ENCODE data around the gene MYO3A. TPM values are rescaled to one million over a fixed set of nuclear protein-coding genes. Genes with fewer than 3 reads are reported as not detected.

MYO3A gene
- total and polyA plus RNA-seq, 2 donors (not counting 1 experiment from before 2014, with no cell fraction given): not detected

DNA sequence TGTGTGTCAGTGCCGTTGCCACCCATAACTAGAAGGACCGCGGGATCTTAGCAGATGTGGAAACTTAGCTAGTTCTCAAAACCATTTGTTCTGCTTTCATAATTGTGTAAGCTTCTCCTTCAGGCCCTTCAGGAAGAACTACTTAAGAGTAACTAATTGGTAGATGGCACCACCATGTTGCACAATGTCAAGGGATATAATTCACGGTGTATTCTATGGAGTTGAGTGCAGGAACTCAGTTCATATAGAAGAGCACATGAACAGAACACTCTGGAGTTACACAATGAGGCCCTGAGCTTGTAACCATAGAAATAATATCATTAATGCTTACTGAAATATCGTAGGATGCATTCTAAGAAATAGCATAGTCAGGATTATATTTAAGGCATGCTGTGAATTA lies 156.0 kb downstream of the MYO3A start:
- Histone ChIP-seq H3K27me3 (ENCODE audit: control insufficient read depth, insufficient read depth, low read length) (no peaks in the 10 kb centered on the region), H3K9ac (ENCODE audit: insufficient read depth, low read length) (no peak overlapping the region), H3K4me2 (ENCODE audit: extremely low read depth, insufficient read depth, low read length) (no peak overlapping the region), H3K27ac (ENCODE audit: insufficient read depth, low read length) (no peak overlapping the region), H3K4me1 (ENCODE audit: control insufficient read depth, extremely low read depth, insufficient read depth, low read length) (no peaks in the 10 kb centered on the region), H2AFZ (ENCODE audit: low read length) (no peak overlapping the region), H3K79me2 (ENCODE audit: control insufficient read depth, insufficient read depth, low read length) (no peaks in the 10 kb centered on the region), H4K20me1 (ENCODE audit: control insufficient read depth, extremely low read depth, insufficient read depth, low read length) (no peaks in the 10 kb centered on the region), H3K4me3 (replicated peaks in 1 of 4; ENCODE audit: control extremely low read depth in 1 of 4, insufficient read depth in 1 of 4, low read depth in 3 of 4, low read length in 4 of 4) (no peak overlapping the region), H3K9me3 (ENCODE audit: control insufficient read depth, insufficient read depth, low read depth, low read length) (no peaks in the 10 kb centered on the region), H3K36me3 (ENCODE audit: control insufficient read depth, insufficient read depth, low read length) (no peaks in the 10 kb centered on the region)
- DNase-seq (ENCODE audit: low read depth in 2 of 2): no peak
- TF ChIP-seq, protein P1, sequence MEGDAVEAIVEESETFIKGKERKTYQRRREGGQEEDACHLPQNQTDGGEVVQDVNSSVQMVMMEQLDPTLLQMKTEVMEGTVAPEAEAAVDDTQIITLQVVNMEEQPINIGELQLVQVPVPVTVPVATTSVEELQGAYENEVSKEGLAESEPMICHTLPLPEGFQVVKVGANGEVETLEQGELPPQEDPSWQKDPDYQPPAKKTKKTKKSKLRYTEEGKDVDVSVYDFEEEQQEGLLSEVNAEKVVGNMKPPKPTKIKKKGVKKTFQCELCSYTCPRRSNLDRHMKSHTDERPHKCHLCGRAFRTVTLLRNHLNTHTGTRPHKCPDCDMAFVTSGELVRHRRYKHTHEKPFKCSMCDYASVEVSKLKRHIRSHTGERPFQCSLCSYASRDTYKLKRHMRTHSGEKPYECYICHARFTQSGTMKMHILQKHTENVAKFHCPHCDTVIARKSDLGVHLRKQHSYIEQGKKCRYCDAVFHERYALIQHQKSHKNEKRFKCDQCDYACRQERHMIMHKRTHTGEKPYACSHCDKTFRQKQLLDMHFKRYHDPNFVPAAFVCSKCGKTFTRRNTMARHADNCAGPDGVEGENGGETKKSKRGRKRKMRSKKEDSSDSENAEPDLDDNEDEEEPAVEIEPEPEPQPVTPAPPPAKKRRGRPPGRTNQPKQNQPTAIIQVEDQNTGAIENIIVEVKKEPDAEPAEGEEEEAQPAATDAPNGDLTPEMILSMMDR (conservative IDR thresholded peaks at IDR 0.05 in 1 of 2, IDR thresholded peaks at IDR 0.05 in 1 of 2; ENCODE audit: low read depth in 1 of 2, low read length in 2 of 2): no peak
- no peak for TF ChIP-seq EZH2 (IDR thresholded peaks at IDR 0.05; ENCODE audit: low read length, missing control alignments)

DNA sequence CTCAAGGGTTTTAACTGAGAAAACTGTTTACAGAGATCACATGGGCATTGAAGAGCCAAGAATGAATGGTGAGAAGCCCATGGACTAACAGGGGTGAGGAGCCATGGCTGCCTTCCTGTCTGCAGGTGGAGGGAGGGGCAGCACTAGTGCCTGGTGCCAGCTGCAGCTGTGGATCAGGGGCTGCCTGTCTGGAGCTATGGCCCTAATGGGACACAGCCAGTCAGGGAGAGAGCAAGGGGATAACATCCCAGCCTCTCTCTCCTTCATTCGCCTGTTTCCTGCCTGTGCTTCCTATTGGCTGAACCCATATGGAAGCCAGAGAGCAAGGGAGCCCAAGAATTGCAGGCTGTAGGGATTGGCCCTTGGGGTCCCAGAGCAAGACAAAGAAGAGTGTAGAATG lies 156.7 kb downstream of the MYO3A start:
- no peak overlapping the region for H2AFZ ChIP-seq (ENCODE audit: low read length)
- no peak overlapping the region for H3K27ac ChIP-seq (ENCODE audit: insufficient read depth, low read length)
- TF ChIP-seq EZH2 (IDR thresholded peaks at IDR 0.05; ENCODE audit: low read length, missing control alignments): no peak
- TF ChIP-seq, protein P1 (conservative IDR thresholded peaks at IDR 0.05 in 1 of 2, IDR thresholded peaks at IDR 0.05 in 1 of 2; ENCODE audit: low read depth in 1 of 2, low read length in 2 of 2): no peak
- H3K27me3 ChIP-seq (ENCODE audit: control insufficient read depth, insufficient read depth, low read length): no peaks in the 10 kb centered on the region
- no peaks in the 10 kb centered on the region for H3K36me3 ChIP-seq (ENCODE audit: control insufficient read depth, insufficient read depth, low read length)
- no peak overlapping the region for H3K9ac ChIP-seq (ENCODE audit: insufficient read depth, low read length)
- DNase-seq (ENCODE audit: low read depth in 2 of 2): no peak
- H3K4me3 ChIP-seq (replicated peaks in 1 of 4; ENCODE audit: control extremely low read depth in 1 of 4, insufficient read depth in 1 of 4, low read depth in 3 of 4, low read length in 4 of 4): no peak overlapping the region
- H3K9me3 ChIP-seq (ENCODE audit: control insufficient read depth, insufficient read depth, low read depth, low read length): no peaks in the 10 kb centered on the region
- no peak overlapping the region for H3K4me2 ChIP-seq (ENCODE audit: extremely low read depth, insufficient read depth, low read length)
- no peaks in the 10 kb centered on the region for H3K4me1 ChIP-seq (ENCODE audit: control insufficient read depth, extremely low read depth, insufficient read depth, low read length)
- no peaks in the 10 kb centered on the region for H4K20me1 ChIP-seq (ENCODE audit: control insufficient read depth, extremely low read depth, insufficient read depth, low read length)
- H3K79me2 ChIP-seq (ENCODE audit: control insufficient read depth, insufficient read depth, low read length): no peaks in the 10 kb centered on the region

GRCh38 chr10:26093229-26093628 lies 159.2 kb downstream of the MYO3A start:
- Histone ChIP-seq H3K4me3 (replicated peaks in 1 of 4; ENCODE audit: control extremely low read depth in 1 of 4, insufficient read depth in 1 of 4, low read depth in 3 of 4, low read length in 4 of 4) (no peak overlapping the region), H3K4me1 (ENCODE audit: control insufficient read depth, extremely low read depth, insufficient read depth, low read length) (no peaks in the 10 kb centered on the region), H3K9ac (ENCODE audit: insufficient read depth, low read length) (no peak overlapping the region), H3K4me2 (ENCODE audit: extremely low read depth, insufficient read depth, low read length) (no peak overlapping the region), H4K20me1 (ENCODE audit: control insufficient read depth, extremely low read depth, insufficient read depth, low read length) (no peaks in the 10 kb centered on the region), H3K79me2 (ENCODE audit: control insufficient read depth, insufficient read depth, low read length) (no peaks in the 10 kb centered on the region), H3K27me3 (ENCODE audit: control insufficient read depth, insufficient read depth, low read length) (no peaks in the 10 kb centered on the region), H3K27ac (ENCODE audit: insufficient read depth, low read length) (no peak overlapping the region), H2AFZ (ENCODE audit: low read length) (no peak overlapping the region), H3K9me3 (ENCODE audit: control insufficient read depth, insufficient read depth, low read depth, low read length) (no peaks in the 10 kb centered on the region), H3K36me3 (ENCODE audit: control insufficient read depth, insufficient read depth, low read length) (no peaks in the 10 kb centered on the region)
- no peak for DNase-seq (ENCODE audit: low read depth in 2 of 2)
- TF ChIP-seq EZH2 (IDR thresholded peaks at IDR 0.05; ENCODE audit: low read length, missing control alignments): no peak
- TF ChIP-seq, protein P1 (conservative IDR thresholded peaks at IDR 0.05 in 1 of 2, IDR thresholded peaks at IDR 0.05 in 1 of 2; ENCODE audit: low read depth in 1 of 2, low read length in 2 of 2): no peak

Measured in fibroblast of lung (primary cell).